ENCODE measurements around the gene OTUB2.

Gene OTUB2

DNA sequence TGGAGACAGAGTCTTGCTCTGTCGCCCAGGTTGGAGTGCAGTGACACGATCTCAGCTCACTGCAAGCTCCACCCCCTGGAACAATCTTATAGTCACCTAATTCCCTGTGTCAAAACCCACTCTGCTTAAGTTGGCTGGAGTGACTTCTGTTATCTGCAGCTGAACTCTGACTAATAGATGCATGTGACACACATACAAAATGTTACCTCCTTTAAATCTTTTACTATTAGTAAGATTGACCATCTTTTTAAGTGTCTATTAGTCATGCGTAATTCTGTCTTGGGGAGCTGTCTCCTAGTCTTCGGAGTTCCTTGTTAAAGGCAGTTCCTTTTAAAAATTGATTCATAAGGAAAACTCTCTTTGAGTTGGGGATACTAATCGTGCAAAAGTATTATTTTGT is 62.4 kb downstream of the OTUB2 start:
- TF ChIP-seq, protein P1, sequence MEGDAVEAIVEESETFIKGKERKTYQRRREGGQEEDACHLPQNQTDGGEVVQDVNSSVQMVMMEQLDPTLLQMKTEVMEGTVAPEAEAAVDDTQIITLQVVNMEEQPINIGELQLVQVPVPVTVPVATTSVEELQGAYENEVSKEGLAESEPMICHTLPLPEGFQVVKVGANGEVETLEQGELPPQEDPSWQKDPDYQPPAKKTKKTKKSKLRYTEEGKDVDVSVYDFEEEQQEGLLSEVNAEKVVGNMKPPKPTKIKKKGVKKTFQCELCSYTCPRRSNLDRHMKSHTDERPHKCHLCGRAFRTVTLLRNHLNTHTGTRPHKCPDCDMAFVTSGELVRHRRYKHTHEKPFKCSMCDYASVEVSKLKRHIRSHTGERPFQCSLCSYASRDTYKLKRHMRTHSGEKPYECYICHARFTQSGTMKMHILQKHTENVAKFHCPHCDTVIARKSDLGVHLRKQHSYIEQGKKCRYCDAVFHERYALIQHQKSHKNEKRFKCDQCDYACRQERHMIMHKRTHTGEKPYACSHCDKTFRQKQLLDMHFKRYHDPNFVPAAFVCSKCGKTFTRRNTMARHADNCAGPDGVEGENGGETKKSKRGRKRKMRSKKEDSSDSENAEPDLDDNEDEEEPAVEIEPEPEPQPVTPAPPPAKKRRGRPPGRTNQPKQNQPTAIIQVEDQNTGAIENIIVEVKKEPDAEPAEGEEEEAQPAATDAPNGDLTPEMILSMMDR (IDR thresholded peaks at IDR 0.05; ENCODE audit: control insufficient read depth, insufficient read depth, low read depth, low read length, missing control alignments) = no peak
- H3K4me3 ChIP-seq (ENCODE audit: control insufficient read depth, low read depth, low read length) = no peak overlapping the region
- DNase-seq (ENCODE audit: low read depth) = no peak

DNA sequence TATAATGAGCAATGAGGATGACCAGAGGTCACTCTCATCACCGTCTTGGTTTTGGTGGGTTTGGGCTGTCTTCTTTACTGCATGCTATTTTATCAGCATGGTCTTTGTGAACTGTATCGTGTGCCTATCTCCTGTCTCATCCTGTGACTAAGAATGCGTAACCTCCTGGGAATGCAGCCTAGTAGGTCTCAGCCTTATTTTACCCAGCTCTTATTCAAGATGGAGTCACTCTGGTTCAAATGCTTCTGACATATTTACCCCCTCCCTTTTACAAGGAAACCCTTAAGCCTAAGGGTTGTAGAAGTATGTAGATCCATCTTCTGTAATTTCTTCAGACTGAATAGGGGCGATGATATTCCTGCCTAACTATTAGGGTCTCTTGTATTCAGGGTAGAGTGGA is 63.3 kb downstream of the OTUB2 start:
- TF ChIP-seq, protein P1 (IDR thresholded peaks at IDR 0.05; ENCODE audit: control insufficient read depth, insufficient read depth, low read depth, low read length, missing control alignments) = no peak

DNA sequence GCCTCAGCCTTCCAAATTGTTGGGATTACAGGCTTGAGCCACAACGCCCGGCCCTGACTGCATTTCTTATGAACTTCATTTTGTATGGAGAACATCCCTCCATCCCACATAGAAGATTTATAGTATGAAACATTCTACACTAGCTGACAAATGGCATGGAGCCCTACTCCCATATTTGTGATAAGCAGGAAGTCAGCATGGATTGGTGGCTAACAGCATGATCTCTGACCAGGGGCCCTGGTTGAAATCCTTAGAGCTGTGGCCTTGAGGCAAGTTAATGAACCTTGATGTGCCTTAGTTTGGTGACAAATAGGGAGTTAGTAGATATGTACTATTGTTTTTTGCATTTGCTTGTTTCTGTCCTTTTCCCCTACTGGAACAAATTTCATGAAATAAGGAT is 67.3 kb downstream of the OTUB2 start:
- TF ChIP-seq, protein P1 (IDR thresholded peaks at IDR 0.05; ENCODE audit: control insufficient read depth, insufficient read depth, low read depth, low read length, missing control alignments) = no peak
- no peak overlapping the region for H3K4me3 ChIP-seq (ENCODE audit: control insufficient read depth, low read depth, low read length)
- no peak for DNase-seq (ENCODE audit: low read depth)

More for the DNA sequence above, 63.3 kb downstream of the OTUB2 start:
- H3K4me3 ChIP-seq (ENCODE audit: control insufficient read depth, low read depth, low read length) = no peak overlapping the region
- DNase-seq (ENCODE audit: low read depth) = no peak

DNA sequence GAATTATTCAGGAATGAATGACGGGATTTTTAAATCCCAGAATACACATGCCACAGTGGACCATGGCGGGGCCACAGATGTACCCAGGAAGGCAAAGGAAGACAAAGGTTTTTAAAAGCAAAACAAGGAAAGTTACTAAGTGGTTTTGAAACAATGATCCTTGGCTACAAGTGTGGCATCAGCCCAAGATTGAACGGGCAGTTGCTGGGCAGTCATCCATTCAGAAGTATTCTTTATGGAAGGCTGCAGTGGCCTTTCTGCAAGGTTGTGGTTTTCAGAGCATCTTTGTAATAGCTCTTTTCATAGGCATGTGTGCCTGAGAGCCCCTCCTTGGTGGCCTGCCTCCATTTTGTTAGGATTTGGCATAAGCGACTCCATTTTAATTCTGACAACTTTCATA is 71.0 kb downstream of the OTUB2 start:
- H3K4me3 ChIP-seq (ENCODE audit: control insufficient read depth, low read depth, low read length) = no peak overlapping the region
- DNase-seq (ENCODE audit: low read depth) = no peak
- TF ChIP-seq, protein P1 (IDR thresholded peaks at IDR 0.05; ENCODE audit: control insufficient read depth, insufficient read depth, low read depth, low read length, missing control alignments) = no peak

All from AG09309 (cell line).